ENCODE measurements around the gene OTOP3.

OTOP3 gene

DNA sequence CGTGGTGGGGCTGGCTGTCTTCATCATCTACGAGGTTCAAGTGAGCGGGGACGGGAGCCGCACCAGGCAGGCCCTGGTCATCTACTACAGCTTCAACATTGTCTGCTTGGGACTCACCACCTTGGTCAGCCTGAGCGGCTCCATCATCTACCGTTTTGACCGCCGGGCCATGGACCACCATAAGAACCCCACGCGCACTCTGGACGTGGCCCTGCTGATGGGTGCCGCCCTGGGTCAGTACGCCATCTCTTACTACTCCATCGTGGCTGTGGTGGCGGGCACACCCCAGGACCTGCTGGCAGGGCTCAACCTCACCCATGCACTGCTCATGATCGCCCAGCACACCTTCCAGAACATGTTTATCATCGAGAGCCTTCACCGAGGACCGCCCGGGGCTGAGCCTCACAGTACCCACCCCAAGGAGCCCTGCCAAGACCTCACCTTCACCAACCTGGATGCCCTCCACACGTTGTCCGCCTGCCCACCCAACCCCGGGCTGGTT is 5.1 kb upstream of the OTOP3 start:
- no peak overlapping the region for H3K4me3 ChIP-seq (ENCODE audit: low read depth, low read length)
- in situ Hi-C loops (cut with HindIII; ENCODE audit: low sequenced_read_pairs): no loop called here
- TF ChIP-seq, protein P1, sequence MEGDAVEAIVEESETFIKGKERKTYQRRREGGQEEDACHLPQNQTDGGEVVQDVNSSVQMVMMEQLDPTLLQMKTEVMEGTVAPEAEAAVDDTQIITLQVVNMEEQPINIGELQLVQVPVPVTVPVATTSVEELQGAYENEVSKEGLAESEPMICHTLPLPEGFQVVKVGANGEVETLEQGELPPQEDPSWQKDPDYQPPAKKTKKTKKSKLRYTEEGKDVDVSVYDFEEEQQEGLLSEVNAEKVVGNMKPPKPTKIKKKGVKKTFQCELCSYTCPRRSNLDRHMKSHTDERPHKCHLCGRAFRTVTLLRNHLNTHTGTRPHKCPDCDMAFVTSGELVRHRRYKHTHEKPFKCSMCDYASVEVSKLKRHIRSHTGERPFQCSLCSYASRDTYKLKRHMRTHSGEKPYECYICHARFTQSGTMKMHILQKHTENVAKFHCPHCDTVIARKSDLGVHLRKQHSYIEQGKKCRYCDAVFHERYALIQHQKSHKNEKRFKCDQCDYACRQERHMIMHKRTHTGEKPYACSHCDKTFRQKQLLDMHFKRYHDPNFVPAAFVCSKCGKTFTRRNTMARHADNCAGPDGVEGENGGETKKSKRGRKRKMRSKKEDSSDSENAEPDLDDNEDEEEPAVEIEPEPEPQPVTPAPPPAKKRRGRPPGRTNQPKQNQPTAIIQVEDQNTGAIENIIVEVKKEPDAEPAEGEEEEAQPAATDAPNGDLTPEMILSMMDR (IDR thresholded peaks at IDR 0.05; ENCODE audit: low read depth, low read length): no peak
- DNase-seq (ENCODE audit: low read depth, low spot score): no peak

DNA sequence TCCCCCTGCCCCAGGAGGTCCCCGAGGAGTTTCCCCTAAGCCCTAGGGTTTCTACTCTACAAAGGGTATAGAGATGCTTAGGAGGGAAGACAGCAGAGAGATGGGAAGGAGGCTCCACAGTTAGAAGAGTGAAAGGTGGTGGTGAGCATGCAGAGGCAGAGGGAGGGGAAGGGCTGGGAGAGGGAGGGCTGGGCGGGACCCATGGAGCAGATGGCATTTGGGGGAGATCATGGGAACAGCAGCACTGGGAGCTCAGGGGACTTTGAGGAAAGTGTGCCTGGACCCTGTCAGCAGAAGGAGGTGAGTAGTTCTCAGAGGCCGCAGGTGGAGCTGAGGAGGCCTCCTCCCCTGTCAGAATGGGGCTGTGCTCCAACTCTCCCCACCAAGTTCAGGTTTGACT is 650 bp upstream of the OTOP3 start:
- in situ Hi-C loops (cut with HindIII; ENCODE audit: low sequenced_read_pairs): no loop called here
- no peak for DNase-seq (ENCODE audit: low read depth, low spot score)
- H3K4me3 ChIP-seq (ENCODE audit: low read depth, low read length): no peak overlapping the region
- TF ChIP-seq, protein P1 (IDR thresholded peaks at IDR 0.05; ENCODE audit: low read depth, low read length): no peak

DNA sequence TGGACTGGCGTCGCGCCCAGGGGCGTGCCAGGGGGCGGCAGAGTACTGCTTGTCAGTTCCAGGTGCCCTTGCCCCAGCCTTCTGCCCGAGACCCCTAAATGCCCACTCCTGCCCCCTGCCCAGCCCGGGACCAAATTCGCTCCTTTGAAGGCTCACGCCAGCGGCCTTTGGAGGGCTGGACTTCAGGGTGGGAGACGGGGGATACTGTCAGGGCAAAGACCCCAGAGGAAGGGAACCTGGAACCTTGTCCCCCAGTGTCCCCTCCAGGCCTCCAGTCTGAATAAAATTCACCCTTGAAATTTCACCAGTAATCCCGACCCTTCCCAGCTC is 737 bp downstream of the OTOP3 start:
- H3K4me3 ChIP-seq (ENCODE audit: low read depth, low read length): no peak overlapping the region
- TF ChIP-seq, protein P1 (IDR thresholded peaks at IDR 0.05; ENCODE audit: low read depth, low read length): no peak
- in situ Hi-C loops (cut with HindIII; ENCODE audit: low sequenced_read_pairs): no loop called here
- no peak for DNase-seq (ENCODE audit: low read depth, low spot score)

DNA sequence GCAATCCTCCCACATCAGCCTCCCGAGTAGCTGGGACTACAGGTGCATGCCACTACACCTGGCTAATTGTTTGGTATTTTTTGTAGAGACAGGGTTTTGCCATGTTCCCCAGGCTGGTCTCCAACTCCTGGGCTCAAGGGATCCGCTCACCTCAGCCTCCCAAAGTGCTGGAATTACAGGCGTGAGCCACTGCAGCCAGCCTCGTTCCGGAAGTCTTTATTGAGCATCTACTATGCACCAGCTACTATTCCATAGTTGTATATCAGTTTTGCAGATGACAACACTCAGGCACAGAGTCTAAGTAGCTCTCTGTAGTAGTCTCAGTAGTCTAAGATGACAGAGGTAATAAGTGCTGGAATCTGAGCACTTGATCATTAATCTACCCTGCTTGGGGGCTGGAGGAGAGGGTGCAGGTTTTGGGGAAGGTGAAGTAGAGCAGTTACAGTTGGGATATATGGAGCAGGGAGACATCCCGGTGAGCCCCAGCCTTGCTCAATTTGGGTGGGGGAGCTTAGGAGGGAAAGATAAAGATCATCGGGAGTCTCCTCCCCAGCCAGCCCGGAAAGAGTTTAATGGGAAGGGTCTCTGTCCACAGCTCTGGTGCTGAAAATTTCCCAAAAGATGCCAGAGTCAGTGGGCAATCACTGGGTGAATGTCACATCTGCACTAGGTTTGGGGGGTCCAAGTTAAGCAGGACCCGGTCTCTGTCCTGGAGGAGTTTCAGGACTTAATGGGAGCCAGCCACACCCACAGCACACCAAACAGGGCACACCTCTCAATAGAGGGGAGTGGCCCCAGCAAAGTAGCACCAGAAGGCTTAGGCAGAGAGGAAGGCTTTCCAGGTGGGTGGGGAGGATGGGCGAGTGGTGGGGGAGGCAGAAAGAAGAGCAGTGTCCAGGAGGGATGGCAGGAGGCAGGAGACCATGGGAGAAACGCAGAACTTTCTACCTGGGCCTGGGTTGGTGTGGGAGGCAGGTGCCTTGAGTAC is 1.7 kb downstream of the OTOP3 start:
- no peak for DNase-seq (ENCODE audit: low read depth, low spot score)
- TF ChIP-seq, protein P1 (IDR thresholded peaks at IDR 0.05; ENCODE audit: low read depth, low read length): no peak

DNA sequence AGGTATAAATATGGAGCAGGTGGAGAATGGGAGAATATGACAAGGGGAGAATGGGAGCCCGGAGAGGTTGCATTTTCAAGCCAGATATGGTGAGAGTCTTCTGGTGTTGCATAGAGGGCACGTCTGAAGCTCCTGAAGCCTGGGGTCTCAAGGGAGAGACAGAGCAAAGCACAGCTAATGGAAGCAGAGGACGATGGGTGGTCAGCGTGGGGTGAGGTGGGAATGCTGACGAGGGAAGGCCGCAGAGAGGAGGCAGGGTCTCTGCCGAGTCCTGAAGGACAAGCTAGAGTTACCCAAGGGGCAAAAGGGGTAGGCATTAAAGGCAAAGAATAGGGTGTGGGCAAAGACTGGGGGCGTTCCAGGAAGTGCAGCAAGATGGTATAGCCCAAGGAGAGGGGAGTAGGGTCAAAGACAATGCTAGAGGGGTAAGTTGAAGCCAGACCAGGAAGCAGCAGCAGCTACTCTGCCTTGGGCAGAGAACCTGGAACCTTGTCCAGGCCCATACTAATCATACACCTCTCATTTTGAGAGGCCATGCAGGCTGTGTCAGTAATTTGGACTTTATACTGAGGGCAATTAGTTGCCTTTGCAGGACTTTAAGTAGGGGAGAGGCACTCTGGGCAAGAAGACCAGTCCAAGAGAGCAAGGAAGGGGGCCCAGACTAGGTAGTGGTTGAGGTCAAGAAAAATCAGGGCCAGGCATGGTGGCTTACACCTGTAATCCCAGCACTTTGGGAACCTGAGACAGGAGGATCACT is 2.7 kb downstream of the OTOP3 start:
- no peak for DNase-seq (ENCODE audit: low read depth, low spot score)
- in situ Hi-C loops (cut with HindIII; ENCODE audit: low sequenced_read_pairs): no loop called here
- no peak overlapping the region for H3K4me3 ChIP-seq (ENCODE audit: low read depth, low read length)
- TF ChIP-seq, protein P1 (IDR thresholded peaks at IDR 0.05; ENCODE audit: low read depth, low read length): no peak

More for the DNA sequence above, 1.7 kb downstream of the OTOP3 start:
- in situ Hi-C loops (cut with HindIII; ENCODE audit: low sequenced_read_pairs): no loop called here
- H3K4me3 ChIP-seq (ENCODE audit: low read depth, low read length): no peak overlapping the region

DNA sequence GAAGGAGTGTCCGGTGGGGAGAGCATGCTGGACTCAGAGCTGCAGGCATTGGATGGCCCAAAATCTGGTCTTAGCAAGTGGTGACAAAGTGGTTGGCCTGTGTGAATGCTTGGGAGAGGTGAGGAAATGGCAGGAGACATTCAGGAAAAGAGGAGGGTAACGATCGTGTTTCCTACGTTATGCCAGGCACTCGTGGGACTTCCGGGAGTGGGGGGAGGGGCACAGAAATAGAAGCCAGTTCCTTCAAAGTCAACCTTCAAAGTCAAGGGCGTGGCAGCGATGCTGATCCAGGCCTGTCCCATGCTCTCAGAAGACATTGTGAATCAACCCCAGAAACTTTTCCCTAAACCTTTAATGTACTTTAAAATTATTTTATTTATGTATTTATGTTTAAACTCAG is 3.8 kb downstream of the OTOP3 start:
- TF ChIP-seq, protein P1 (IDR thresholded peaks at IDR 0.05; ENCODE audit: low read depth, low read length): no peak
- in situ Hi-C loops (cut with HindIII; ENCODE audit: low sequenced_read_pairs): no loop called here
- no peak overlapping the region for H3K4me3 ChIP-seq (ENCODE audit: low read depth, low read length)
- DNase-seq (ENCODE audit: low read depth, low spot score): no peak
